ENCODE results near the gene CPNE6.
A peak's percentile ranks its signal among the peaks of the same experiment; 100 is the strongest.
"Not testable (repeated sequence)": the region's sequence is repeated elsewhere in the genome, so short reads cannot be mapped to it uniquely, and the experiment has no call there.

Gene CPNE6

DNA sequence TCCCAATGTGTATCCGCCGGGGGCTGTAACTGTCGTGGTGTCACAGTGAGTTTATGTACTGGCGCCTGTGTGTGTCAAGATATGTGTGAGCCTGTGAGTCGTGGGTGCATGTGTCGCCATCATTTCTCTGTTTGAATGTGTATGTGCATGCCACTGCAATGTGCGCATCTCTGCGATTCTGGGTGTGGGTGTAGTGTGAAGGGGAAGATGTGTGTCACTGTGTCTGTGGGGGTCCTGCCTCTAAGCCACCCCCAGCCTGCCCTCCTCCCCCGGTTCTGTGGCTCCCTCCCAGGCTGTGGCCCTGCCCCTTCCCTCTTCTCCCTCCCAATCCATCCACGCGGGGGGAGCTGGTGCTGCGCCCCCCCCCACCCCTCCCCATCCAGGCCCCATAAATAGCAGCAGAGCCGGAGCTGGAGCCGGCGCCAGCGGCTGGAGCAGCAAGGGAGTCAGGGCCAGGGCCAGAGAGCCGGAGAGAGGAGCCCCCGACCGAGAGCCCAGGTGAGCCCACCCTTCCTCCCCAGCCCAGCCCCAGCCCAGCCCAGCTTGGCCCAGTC is at the start of gene CPNE6:
CPNE6 (plus strand) TSS at position 419 of the 554 bp plus-strand sequence. CDS start 1,375 bp downstream, outside the sequence.
- H3K27me3 ChIP-seq = peaks cover 0 to 42% of the 10 kb centered on the region in 2 donors
- intact Hi-C loops (cut with DNase I; ENCODE audit: low total_unique reads) = no loop called here
- DNase-seq = no peak
- H3K4me1 ChIP-seq = peaks cover 0 to 21% (median 16%) of the 10 kb centered on the region in 4 donors
- no peaks in the 10 kb centered on the region for H3K9me3 ChIP-seq
- peak within 1 kb of the TSS in 1 of 2 donors; percentile 16 for H3K4me3 ChIP-seq
- H3K36me3 ChIP-seq = no peaks in the 10 kb centered on the region
- TF ChIP-seq, protein P1, sequence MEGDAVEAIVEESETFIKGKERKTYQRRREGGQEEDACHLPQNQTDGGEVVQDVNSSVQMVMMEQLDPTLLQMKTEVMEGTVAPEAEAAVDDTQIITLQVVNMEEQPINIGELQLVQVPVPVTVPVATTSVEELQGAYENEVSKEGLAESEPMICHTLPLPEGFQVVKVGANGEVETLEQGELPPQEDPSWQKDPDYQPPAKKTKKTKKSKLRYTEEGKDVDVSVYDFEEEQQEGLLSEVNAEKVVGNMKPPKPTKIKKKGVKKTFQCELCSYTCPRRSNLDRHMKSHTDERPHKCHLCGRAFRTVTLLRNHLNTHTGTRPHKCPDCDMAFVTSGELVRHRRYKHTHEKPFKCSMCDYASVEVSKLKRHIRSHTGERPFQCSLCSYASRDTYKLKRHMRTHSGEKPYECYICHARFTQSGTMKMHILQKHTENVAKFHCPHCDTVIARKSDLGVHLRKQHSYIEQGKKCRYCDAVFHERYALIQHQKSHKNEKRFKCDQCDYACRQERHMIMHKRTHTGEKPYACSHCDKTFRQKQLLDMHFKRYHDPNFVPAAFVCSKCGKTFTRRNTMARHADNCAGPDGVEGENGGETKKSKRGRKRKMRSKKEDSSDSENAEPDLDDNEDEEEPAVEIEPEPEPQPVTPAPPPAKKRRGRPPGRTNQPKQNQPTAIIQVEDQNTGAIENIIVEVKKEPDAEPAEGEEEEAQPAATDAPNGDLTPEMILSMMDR (IDR thresholded peaks at IDR 0.05) = no peak
- no peak within 1 kb of the TSS for H3K27ac ChIP-seq

DNA sequence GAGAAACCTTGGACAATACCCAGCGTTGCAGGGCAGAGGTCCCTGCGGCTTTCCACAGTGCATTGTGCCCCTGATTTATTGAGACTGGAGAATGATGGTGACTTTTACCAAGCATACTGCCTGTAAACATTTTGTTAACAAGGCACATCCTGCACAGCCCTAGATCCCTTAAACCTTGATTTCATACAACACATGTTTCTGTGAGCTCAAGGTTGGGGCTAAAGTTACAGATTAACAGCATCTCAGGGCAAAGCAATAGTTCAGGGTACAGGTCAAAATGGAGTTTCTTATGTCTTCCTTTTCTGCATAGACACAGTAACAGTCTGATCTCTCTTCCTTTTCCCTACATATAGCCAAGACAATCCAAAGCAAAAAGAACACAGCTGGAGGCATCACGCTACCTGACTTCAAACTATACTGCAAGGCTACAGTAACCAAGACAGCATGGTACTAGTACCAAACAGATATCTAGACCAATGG is 46.4 kb upstream of the CPNE6 start:
- H3K36me3 ChIP-seq; DNase-seq; H3K27ac ChIP-seq; H3K9me3 ChIP-seq; H3K27me3 ChIP-seq; H3K4me1 ChIP-seq; intact Hi-C loops (cut with DNase I; ENCODE audit: low total_unique reads); H3K4me3 ChIP-seq: not testable (repeated sequence)

DNA sequence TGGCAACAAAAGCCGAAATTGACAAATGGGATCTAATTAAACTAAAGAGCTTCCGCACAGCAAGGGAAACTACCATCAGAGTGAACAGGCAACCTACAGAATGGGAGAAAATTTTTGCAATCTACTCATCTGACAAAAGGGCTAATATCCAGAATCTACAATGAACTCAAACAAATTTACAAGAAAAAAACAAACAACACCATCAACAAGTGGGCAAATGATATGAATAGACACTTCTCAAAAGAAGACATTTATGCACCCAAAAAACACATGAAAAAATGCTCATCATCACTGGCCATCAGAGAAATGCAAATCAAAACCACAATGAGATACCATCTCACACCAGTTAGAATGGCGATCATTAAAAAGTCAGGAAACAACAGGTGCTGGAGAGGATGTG is 41.7 kb upstream of the CPNE6 start:
- H3K9me3 ChIP-seq; H3K27ac ChIP-seq; intact Hi-C loops (cut with DNase I; ENCODE audit: low total_unique reads); H3K4me3 ChIP-seq; H3K36me3 ChIP-seq; H3K27me3 ChIP-seq; H3K4me1 ChIP-seq; DNase-seq: not testable (repeated sequence)

DNA sequence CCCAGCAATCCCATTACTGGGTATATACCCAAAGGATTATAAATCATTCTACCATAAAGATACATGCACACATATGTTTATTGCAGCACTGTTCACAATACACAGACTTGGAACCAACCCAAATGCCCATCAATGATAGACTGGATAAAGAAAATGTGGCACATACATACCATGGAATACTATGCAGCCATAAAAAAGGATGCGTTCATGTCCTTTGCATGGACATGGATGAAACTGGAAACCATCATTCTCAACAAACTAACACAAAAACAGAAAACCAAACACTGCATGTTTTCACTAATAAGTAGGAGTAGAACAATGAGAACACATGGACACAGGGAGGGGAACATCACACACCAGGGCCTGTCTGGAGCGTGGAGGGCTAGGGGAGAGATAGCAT is 40.0 kb upstream of the CPNE6 start:
- H3K27ac ChIP-seq; H3K4me3 ChIP-seq; H3K36me3 ChIP-seq; DNase-seq; H3K27me3 ChIP-seq; intact Hi-C loops (cut with DNase I; ENCODE audit: low total_unique reads); H3K4me1 ChIP-seq; H3K9me3 ChIP-seq: not testable (repeated sequence)

DNA sequence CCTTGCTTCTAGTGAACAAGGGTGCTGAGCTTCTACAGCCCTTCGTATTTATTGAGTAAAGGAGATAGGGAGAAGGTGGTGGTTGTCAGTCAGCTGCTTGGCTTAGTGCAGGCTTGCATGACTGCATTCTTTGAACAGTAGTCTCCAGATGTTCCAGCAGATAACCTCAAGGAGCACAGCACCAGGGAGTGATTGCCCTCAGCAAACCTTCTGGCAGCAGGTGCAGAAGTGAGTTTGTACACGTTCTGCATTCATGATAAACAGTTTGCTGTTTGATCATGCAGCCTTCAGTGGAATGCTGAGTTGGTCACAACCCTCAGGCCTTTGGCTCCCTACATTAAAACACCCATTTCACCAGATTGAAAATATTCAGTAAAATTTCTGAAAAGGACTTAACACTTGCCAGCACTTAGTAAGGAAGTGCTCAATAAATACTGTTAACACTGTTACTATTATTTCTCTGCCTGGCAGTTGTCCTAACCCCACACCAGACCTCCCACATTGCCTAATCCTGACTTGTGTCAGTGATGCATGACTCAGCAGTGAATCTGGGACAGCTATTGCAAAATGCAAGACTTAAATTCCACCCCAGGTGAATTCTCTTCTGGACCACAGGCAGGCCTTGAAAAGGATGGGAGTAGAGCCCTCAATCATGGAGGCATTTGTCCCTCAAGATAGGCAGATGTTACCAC is 38.5 kb upstream of the CPNE6 start:
- H3K4me1 ChIP-seq = peaks cover 0 to 5% (median 2%) of the 10 kb centered on the region in 4 donors
- no peaks in the 10 kb centered on the region for H3K36me3 ChIP-seq
- peaks cover 0 to 7% (median 0%) of the 10 kb centered on the region in 3 donors for H3K9me3 ChIP-seq
- intact Hi-C loops (cut with DNase I; ENCODE audit: low total_unique reads) = no loop called here
- H3K4me3 ChIP-seq = no peak overlapping the region
- H3K27ac ChIP-seq = no peak overlapping the region
- peak in 1 of 2 donors; percentile 69 for DNase-seq
- no peaks in the 10 kb centered on the region for H3K27me3 ChIP-seq
- TF ChIP-seq, protein P1 (IDR thresholded peaks at IDR 0.05) = no peak

DNA sequence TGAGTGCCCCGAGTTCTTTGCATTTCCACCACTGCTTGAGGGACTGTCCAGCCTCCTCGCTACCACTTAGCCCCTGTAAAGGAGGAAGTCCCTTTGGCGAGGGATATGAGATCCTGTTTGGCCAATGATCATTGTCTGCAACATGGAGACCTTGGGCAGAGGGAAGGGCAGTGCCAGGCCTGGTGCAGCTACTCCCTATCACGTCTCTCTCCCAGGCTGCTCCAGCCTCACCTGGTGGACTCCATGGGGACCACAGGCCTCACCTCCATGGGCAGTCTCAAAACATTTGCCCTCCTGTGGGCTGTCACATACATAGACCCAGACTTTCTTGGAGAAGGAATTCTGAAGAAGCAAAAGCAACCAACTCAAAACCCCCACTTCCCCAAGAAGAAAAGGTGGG is 35.6 kb upstream of the CPNE6 start:
- intact Hi-C loops (cut with DNase I; ENCODE audit: low total_unique reads); H3K36me3 ChIP-seq; H3K4me1 ChIP-seq; H3K27me3 ChIP-seq; DNase-seq; H3K9me3 ChIP-seq: not testable (repeated sequence)
- Histone ChIP-seq H3K4me3 (peak overlapping the region; percentile 52 to 68), H3K27ac (peak overlapping the region; percentile 82 to 96)

DNA sequence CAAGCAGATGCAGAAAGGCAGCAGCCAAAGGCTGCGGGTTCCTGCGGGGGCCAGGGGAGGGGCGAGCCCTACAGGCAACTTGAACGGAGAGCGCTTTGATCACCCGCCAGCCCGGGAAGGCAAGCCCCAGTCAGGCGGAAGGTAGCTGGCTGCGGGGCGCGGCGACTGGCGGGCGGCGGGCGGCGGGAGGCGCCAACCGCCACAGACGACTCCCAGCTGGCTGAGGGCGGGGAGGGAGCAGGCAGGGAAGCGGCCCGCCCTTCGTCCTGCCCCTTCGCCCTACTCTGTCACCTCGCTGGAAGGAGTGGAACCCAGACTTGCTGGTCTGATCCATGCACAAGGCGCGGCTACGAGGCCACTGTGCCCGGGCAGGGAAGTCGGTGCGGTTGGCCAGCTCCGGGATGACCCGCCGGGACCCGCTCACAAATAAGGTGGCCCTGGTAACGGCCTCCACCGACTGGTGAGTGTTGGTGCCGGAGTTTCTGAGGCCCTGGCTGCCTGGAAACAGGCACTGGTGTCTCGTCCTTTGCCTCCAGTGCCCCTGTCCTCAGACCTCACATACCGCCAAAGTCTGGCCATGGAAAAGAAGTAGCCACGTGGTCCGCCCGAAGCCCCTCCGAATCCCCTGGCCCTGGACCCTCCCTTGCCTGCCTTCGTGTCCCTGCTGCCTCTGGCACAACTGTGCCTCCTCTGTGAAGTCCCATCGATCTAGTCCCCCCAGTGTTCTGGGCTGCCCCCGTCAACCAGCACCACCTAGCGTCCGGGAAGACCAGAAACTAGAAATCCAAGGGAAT is 35.0 kb upstream of the CPNE6 start:
- TF ChIP-seq, protein P1 (IDR thresholded peaks at IDR 0.05) = peak; percentile 45 to 76
- H3K9me3 ChIP-seq = peaks cover 0 to 7% (median 0%) of the 10 kb centered on the region in 3 donors
- H3K36me3 ChIP-seq = no peaks in the 10 kb centered on the region
- H3K4me1 ChIP-seq = peaks cover 0 to 5% (median 2%) of the 10 kb centered on the region in 4 donors
- peak; percentile 83 to 91 for DNase-seq
- intact Hi-C loops (cut with DNase I; ENCODE audit: low total_unique reads) = no loop called here
- peak overlapping the region; percentile 52 to 68 for H3K4me3 ChIP-seq
- H3K27me3 ChIP-seq = no peaks in the 10 kb centered on the region
- H3K27ac ChIP-seq = peak overlapping the region; percentile 82 to 96

DNA sequence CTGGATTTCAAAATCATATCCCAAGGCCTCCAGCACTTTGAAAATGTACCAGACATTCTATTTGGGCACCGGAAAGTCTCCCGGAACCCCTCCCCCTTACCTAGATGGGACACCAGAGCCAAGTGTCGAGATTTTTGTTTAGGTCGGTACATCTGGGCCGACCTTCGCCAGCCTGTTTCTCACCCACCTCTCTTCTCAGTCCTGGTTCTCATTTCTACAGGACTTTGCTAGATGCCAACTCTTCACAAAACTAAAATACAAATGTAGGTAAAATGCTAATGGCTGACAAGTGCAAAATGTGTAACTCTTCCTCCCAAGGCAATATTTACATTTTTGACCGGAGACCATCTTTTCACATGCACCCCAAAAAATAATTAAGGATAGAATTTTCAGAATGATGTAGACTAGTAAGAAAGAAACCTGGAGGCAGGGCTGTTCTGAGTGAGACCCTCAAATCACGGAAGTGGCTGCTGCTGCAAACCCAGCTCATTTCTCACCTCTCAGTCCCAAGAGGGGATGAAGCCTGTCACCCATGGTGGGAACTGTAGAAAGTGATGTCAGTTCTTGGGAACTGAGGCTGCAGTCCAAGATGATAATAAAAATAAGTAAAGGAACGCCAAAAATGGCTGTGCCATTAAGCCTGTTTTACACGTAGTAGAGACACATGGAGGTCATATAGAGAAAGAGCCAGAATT is 34.3 kb upstream of the CPNE6 start:
- DNase-seq; H3K36me3 ChIP-seq; H3K9me3 ChIP-seq; H3K4me1 ChIP-seq; H3K27me3 ChIP-seq; intact Hi-C loops (cut with DNase I; ENCODE audit: low total_unique reads): not testable (repeated sequence)
- Histone ChIP-seq H3K27ac (peak overlapping the region; percentile 82 to 96), H3K4me3 (peak overlapping the region; percentile 52 to 68)

All from tibial artery (tissue), 4 donors.